Measurements from ENCODE around the gene PDXK.

The PDXK gene

DNA sequence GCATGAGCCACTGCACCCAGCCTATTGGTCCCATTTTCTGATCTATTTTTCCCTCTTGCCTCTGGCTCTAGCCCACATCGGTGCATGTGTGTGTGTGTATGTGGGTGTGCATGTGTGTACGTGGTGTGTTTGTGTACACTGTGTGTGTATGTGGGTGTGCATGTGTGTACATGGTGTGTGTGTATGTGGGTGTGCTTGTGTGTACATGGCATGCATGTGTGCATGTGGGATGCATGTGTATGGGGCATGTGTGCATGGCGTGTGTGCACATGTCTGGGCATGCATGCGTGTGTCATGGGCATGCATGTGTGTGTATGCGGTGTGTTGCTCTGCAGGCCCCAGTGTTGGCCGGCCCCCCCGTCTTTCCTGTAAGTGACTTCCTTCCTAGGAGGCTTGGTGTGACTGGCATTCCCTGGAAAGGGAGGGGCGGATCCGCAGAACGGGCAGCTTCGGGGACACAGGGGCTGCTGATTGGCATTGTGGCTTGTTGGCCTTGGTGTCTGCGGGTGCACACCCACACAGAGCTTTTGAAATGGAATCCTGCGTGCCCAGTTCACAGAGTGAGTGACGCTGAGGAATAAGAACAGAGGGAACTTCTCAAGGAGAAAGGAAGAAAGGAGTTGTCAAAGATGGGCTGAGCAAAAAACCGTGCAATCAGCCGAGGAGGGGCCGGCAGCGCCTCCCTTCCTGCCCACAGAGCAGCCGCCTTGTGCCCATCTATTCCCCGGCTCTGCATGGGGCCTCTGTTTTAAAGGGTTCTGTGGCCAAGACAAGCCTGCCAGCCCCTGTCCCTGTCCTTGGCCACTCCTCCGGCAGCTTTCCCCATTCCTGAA is 8.0 kb downstream of the PDXK start:
- H3K9me3 Mint-ChIP-seq, result no peaks in the 10 kb centered on the region
- H3K4me1 Mint-ChIP-seq, result peaks cover 44% of the 10 kb centered on the region
- H3K36me3 Mint-ChIP-seq (ENCODE audit: low read depth), result no peaks in the 10 kb centered on the region
- TF ChIP-seq, protein P1, sequence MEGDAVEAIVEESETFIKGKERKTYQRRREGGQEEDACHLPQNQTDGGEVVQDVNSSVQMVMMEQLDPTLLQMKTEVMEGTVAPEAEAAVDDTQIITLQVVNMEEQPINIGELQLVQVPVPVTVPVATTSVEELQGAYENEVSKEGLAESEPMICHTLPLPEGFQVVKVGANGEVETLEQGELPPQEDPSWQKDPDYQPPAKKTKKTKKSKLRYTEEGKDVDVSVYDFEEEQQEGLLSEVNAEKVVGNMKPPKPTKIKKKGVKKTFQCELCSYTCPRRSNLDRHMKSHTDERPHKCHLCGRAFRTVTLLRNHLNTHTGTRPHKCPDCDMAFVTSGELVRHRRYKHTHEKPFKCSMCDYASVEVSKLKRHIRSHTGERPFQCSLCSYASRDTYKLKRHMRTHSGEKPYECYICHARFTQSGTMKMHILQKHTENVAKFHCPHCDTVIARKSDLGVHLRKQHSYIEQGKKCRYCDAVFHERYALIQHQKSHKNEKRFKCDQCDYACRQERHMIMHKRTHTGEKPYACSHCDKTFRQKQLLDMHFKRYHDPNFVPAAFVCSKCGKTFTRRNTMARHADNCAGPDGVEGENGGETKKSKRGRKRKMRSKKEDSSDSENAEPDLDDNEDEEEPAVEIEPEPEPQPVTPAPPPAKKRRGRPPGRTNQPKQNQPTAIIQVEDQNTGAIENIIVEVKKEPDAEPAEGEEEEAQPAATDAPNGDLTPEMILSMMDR (IDR thresholded peaks at IDR 0.05; ENCODE audit: unreplicated experiment in 3 of 3), result no peak
- H3K4me3 Mint-ChIP-seq, result peak overlapping the region; percentile 62 to 72 (median 69)
- H3K27ac Mint-ChIP-seq, result peak overlapping the region; percentile 88 to 93 (median 91)
- H3K27me3 Mint-ChIP-seq (ENCODE audit: low read depth), result peaks cover 4% of the 10 kb centered on the region

- H3K4me1 Mint-ChIP-seq, result peaks cover 50% of the 10 kb centered on the region
- peak overlapping the region; percentile 93 to 98 (median 96) for H3K27ac Mint-ChIP-seq
- peaks cover 4% of the 10 kb centered on the region for H3K27me3 Mint-ChIP-seq (ENCODE audit: low read depth)
- no peaks in the 10 kb centered on the region for H3K9me3 Mint-ChIP-seq
- H3K36me3 Mint-ChIP-seq (ENCODE audit: low read depth), result no peaks in the 10 kb centered on the region
- H3K4me3 Mint-ChIP-seq, result peak overlapping the region; percentile 83 to 94 (median 93)
- TF ChIP-seq, protein P1 (IDR thresholded peaks at IDR 0.05; ENCODE audit: unreplicated experiment in 3 of 3), result no peak
Measured at GRCh38 chr21:43727519-43728153, 8.7 kb downstream of the PDXK start.

DNA sequence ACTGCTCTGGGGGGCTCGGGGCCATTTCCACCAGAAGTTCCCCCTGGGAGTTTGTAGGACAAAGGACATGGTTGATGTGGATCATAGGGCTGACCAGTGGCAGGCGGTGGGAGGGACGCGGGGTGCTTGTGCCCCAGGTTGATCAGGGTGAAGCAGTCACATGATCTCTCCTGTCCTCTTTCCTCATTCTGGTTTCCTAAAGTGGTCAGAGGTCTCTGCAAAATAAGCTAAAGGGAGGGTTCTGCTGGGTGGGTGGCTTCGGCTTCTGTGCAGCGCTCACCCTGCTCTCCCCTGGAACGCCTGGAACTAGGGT is 9.2 kb downstream of the PDXK start:
- TF ChIP-seq, protein P1 (IDR thresholded peaks at IDR 0.05; ENCODE audit: unreplicated experiment in 3 of 3), result no peak
- Mint-ChIP-seq H3K4me3 (peak overlapping the region; percentile 83 to 94 (median 93)), H3K36me3 (ENCODE audit: low read depth) (no peaks in the 10 kb centered on the region), H3K27ac (peak overlapping the region; percentile 93 to 98 (median 96)), H3K9me3 (no peaks in the 10 kb centered on the region), H3K4me1 (peaks cover 50% of the 10 kb centered on the region), H3K27me3 (ENCODE audit: low read depth) (peaks cover 4% of the 10 kb centered on the region)

DNA sequence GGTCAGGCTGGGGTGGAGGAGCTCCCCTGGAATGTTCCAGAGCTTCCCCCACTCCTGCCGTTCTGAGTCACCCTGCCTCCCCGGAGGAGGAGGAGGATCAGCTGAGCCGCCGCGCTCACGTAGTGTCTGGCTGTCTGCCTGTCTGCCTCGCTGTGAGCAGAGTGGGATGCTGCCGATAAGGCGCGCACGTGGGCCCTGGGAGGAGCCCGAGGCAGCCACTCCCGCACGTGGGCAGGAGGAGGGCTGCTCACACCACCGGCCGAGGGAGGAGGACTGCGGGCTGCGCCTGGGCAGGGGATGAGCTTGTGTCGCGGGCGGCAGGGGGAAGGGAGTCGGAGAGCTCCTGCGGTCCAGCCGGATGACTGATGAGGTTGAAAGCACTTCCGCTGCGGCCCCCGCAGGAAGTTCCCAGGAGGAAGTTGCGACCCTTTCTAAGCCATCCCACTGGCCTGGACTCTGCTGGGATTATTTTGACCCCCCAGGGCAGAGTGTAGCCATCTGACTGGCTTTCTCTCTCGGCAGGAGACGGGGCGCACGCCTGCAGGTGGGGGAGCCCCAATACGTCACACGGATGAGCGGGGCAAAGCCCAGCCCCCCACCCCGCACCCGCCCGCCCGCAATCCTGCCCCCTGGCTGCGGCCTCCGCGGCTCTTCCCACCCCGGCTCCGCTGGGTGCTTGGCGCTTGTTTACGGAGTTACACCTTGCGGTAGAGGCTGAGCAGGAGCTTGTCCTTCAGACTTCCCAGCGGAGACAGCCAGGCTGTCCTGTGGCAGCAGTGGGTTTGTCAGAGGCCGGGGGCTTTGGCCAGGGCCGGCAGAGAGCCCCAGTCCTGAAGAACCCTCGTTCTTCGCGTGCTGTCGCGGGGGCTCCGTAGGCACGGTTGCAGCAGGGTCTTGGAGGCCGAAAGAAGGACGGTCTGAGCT is 9.8 kb downstream of the PDXK start:
- no peaks in the 10 kb centered on the region for H3K36me3 Mint-ChIP-seq (ENCODE audit: low read depth)
- TF ChIP-seq, protein P1 (IDR thresholded peaks at IDR 0.05; ENCODE audit: unreplicated experiment in 3 of 3), result peak; percentile 48 to 64 (median 51)
- peaks cover 4% of the 10 kb centered on the region for H3K27me3 Mint-ChIP-seq (ENCODE audit: low read depth)
- peak overlapping the region; percentile 83 to 94 (median 93) for H3K4me3 Mint-ChIP-seq
- peak overlapping the region; percentile 93 to 98 (median 96) for H3K27ac Mint-ChIP-seq
- H3K9me3 Mint-ChIP-seq, result no peaks in the 10 kb centered on the region
- peaks cover 56% of the 10 kb centered on the region for H3K4me1 Mint-ChIP-seq

DNA sequence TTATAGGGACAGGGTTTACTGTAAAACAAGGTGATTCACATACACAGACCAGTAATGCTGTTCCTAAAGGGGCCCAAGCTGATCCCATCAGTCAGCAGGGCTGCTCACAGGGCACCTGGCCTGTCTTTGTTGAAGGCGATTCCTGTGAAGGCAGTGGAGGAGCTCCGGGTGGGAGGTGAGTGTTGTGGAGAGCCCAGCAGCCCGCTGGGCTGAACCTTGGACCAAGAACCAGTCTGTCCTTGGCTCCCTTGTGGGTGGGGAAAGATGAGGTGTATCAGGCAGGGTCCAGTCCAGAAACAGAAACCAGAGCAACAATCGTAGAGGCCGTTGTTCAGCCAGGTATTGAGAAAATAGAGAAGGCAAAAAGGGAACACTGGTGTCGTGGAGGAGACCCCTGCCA is 12.5 kb downstream of the PDXK start:
- Mint-ChIP-seq H3K4me3 (peak overlapping the region; percentile 49 to 73 (median 64)), H3K9me3 (no peaks in the 10 kb centered on the region), H3K36me3 (ENCODE audit: low read depth) (no peaks in the 10 kb centered on the region), H3K4me1 (peaks cover 61% of the 10 kb centered on the region), H3K27me3 (ENCODE audit: low read depth) (peaks cover 8% of the 10 kb centered on the region), H3K27ac (peak overlapping the region; percentile 85 to 95 (median 89))
- TF ChIP-seq, protein P1 (IDR thresholded peaks at IDR 0.05; ENCODE audit: unreplicated experiment in 3 of 3), result no peak

Measured in nephron (organoid).